Mucosa of stomach (tissue), 1 donor: ENCODE data around the gene GNAZ.

Experiments used
- H3K27me3 ChIP-seq: one replicate; pipeline ENCODE4 v1.7.0; 2013; ENCODE audit warnings: mild to moderate bottlenecking, low read length; ENCODE audit not compliant: control insufficient read depth, insufficient read depth
- H3K36me3 ChIP-seq: one replicate; pipeline ENCODE4 v1.7.0; 2013; ENCODE audit warnings: low read length; ENCODE audit not compliant: control insufficient read depth, insufficient read depth
- H3K4me1 ChIP-seq: one replicate; pipeline ENCODE4 v1.7.0; 2013; ENCODE audit warnings: mild to moderate bottlenecking, low read length; ENCODE audit not compliant: control insufficient read depth, insufficient read depth
- H3K4me3 ChIP-seq: one replicate; pipeline ENCODE4 v1.7.0; 2013; ENCODE audit warnings: low read length
- H3K9ac ChIP-seq: one replicate; pipeline ENCODE4 v1.7.0; 2013; ENCODE audit warnings: mild to moderate bottlenecking, low read length, moderate library complexity
- H3K9me3 ChIP-seq: one replicate; pipeline ENCODE4 v1.7.0; 2013; ENCODE audit warnings: mild to moderate bottlenecking, low read length, moderate library complexity; ENCODE audit not compliant: control insufficient read depth
- donor health status: Pancreatic carcinoma.

Gene GNAZ

GRCh38 chr22:23112472-23113012, 42.2 kb downstream of the GNAZ start:
- Histone ChIP-seq H3K36me3 (no peaks in the 10 kb centered on the region), H3K9ac (no peak overlapping the region), H3K4me1 (peaks cover 5% of the 10 kb centered on the region), H3K9me3 (no peaks in the 10 kb centered on the region), H3K4me3 (no peak overlapping the region), H3K27me3 (no peaks in the 10 kb centered on the region)

- Histone ChIP-seq H3K4me1 (peaks cover 5% of the 10 kb centered on the region), H3K9ac (no peak overlapping the region), H3K27me3 (no peaks in the 10 kb centered on the region), H3K4me3 (no peak overlapping the region), H3K36me3 (no peaks in the 10 kb centered on the region), H3K9me3 (no peaks in the 10 kb centered on the region)
These were observed 42.9 kb downstream of the GNAZ start for GRCh38 chr22:23113067-23113846.

- Histone ChIP-seq H3K36me3 (no peaks in the 10 kb centered on the region), H3K4me1 (peaks cover 5% of the 10 kb centered on the region), H3K4me3 (no peak overlapping the region), H3K9me3 (no peaks in the 10 kb centered on the region), H3K9ac (no peak overlapping the region), H3K27me3 (no peaks in the 10 kb centered on the region)
These were observed 43.8 kb downstream of the GNAZ start for GRCh38 chr22:23113847-23114720.

- Histone ChIP-seq H3K36me3 (no peaks in the 10 kb centered on the region), H3K9ac (no peak overlapping the region), H3K4me1 (peaks cover 5% of the 10 kb centered on the region), H3K4me3 (no peak overlapping the region), H3K27me3 (no peaks in the 10 kb centered on the region), H3K9me3 (no peaks in the 10 kb centered on the region)
These were observed 44.4 kb downstream of the GNAZ start for GRCh38 chr22:23114721-23115020.

GRCh38 chr22:23115369-23115768, 45.0 kb downstream of the GNAZ start:
- Histone ChIP-seq H3K27me3 (no peaks in the 10 kb centered on the region), H3K36me3 (no peaks in the 10 kb centered on the region), H3K4me3 (no peak overlapping the region), H3K9ac (no peak overlapping the region), H3K9me3 (no peaks in the 10 kb centered on the region), H3K4me1 (peaks cover 5% of the 10 kb centered on the region)

GRCh38 chr22:23115825-23116494, 45.6 kb downstream of the GNAZ start:
- Histone ChIP-seq H3K27me3 (no peaks in the 10 kb centered on the region), H3K4me3 (no peak overlapping the region), H3K9me3 (no peaks in the 10 kb centered on the region), H3K36me3 (no peaks in the 10 kb centered on the region), H3K9ac (no peak overlapping the region), H3K4me1 (peaks cover 5% of the 10 kb centered on the region)

- Histone ChIP-seq H3K9me3 (no peaks in the 10 kb centered on the region), H3K4me3 (no peak overlapping the region), H3K27me3 (no peaks in the 10 kb centered on the region), H3K4me1 (peaks cover 5% of the 10 kb centered on the region), H3K9ac (no peak overlapping the region), H3K36me3 (no peaks in the 10 kb centered on the region)
These were observed 46.4 kb downstream of the GNAZ start for GRCh38 chr22:23116506-23117263.

- no peak overlapping the region for H3K9ac ChIP-seq
- H3K36me3 ChIP-seq = no peaks in the 10 kb centered on the region
- no peaks in the 10 kb centered on the region for H3K9me3 ChIP-seq
- H3K27me3 ChIP-seq = no peaks in the 10 kb centered on the region
- peaks cover 5% of the 10 kb centered on the region for H3K4me1 ChIP-seq
- H3K4me3 ChIP-seq = no peak overlapping the region
These were observed 47.0 kb downstream of the GNAZ start for GRCh38 chr22:23117275-23117674.

GRCh38 chr22:23117891-23118646, 47.8 kb downstream of the GNAZ start:
- H3K27me3 ChIP-seq = no peaks in the 10 kb centered on the region
- no peaks in the 10 kb centered on the region for H3K9me3 ChIP-seq
- no peaks in the 10 kb centered on the region for H3K36me3 ChIP-seq
- H3K4me1 ChIP-seq = peaks cover 2% of the 10 kb centered on the region
- no peak overlapping the region for H3K4me3 ChIP-seq
- H3K9ac ChIP-seq = no peak overlapping the region

GRCh38 chr22:23118647-23119493, 48.6 kb downstream of the GNAZ start:
- Histone ChIP-seq H3K36me3 (no peaks in the 10 kb centered on the region), H3K4me3 (no peak overlapping the region), H3K4me1 (no peaks in the 10 kb centered on the region), H3K27me3 (no peaks in the 10 kb centered on the region), H3K9me3 (no peaks in the 10 kb centered on the region), H3K9ac (no peak overlapping the region)
